Mesenchymal stem cell (in vitro differentiated cells and primary cell): ENCODE data around the gene FAM187B.
A peak's percentile ranks its signal among the peaks of the same experiment; 100 is the strongest.

Experiments used
- DNase-seq: peaks from one replicate; pipeline ENCODE4 v3.0.0-alpha.2; 2013
- H2AFZ ChIP-seq: one replicate; pipeline ENCODE4 v1.6.1; 2013; ENCODE audit warnings: low read depth, mild to moderate bottlenecking, control low read depth, inconsistent platforms, low read length, moderate library complexity
- H2AK5ac ChIP-seq: 2 replicates; pipeline ENCODE4 v1.6.1; 2013; ENCODE audit warnings: low read length, moderate library complexity, mild to moderate bottlenecking, inconsistent platforms; ENCODE audit not compliant: severe bottlenecking
- H2BK120ac ChIP-seq: one replicate; pipeline ENCODE4 v1.6.1; 2013; ENCODE audit warnings: low read depth, mild to moderate bottlenecking, inconsistent platforms, low read length, moderate library complexity
- H2BK12ac ChIP-seq, 2 experiments: one replicate each; pipeline ENCODE4 v1.6.1; 2013; ENCODE audit warnings: inconsistent platforms in 2 of 2, low read length in 2 of 2, mild to moderate bottlenecking in 2 of 2, moderate library complexity in 2 of 2, control low read depth in 1 of 2
- H2BK15ac ChIP-seq: one replicate; pipeline ENCODE4 v1.6.1; 2013; ENCODE audit warnings: mild to moderate bottlenecking, low read depth, inconsistent platforms; ENCODE audit not compliant: poor library complexity, severe bottlenecking
- H2BK5ac ChIP-seq: 2 replicates; pipeline ENCODE4 v1.6.1; 2013; ENCODE audit warnings: low read depth, mild to moderate bottlenecking, low read length, control low read depth, inconsistent platforms; ENCODE audit not compliant: poor library complexity, severe bottlenecking
- H3K14ac ChIP-seq, 2 experiments: one replicate each; pipeline ENCODE4 v1.6.1; 2013; ENCODE audit warnings: inconsistent platforms in 2 of 2, low read length in 2 of 2, control low read depth in 1 of 2, mild to moderate bottlenecking in 1 of 2, moderate library complexity in 1 of 2
- H3K18ac ChIP-seq, 2 experiments: one replicate each; pipeline ENCODE4 v1.6.1; 2013; ENCODE audit warnings: inconsistent platforms in 2 of 2, low read length in 2 of 2, control low read depth in 1 of 2, low read depth in 1 of 2, mild to moderate bottlenecking in 1 of 2
- H3K23ac ChIP-seq, 2 experiments: one replicate each; pipeline ENCODE4 v1.6.1; 2013; ENCODE audit warnings: inconsistent platforms in 2 of 2, low read length in 2 of 2, mild to moderate bottlenecking in 2 of 2, moderate library complexity in 2 of 2, control low read depth in 1 of 2
- H3K27ac ChIP-seq: 2 replicates; pipeline ENCODE4 v1.5.1; 2013; ENCODE audit warnings: mild to moderate bottlenecking, moderate library complexity, low read length, control low read depth, inconsistent platforms; ENCODE audit not compliant: poor library complexity, severe bottlenecking
- H3K27me3 ChIP-seq, 2 experiments: 2 replicates each; pipeline versions ENCODE4 v1.6.1 to v1.7.0; 2013; ENCODE audit warnings: low read length in 2 of 2, mild to moderate bottlenecking in 2 of 2, moderate library complexity in 2 of 2, control low read depth in 1 of 2, inconsistent platforms in 1 of 2; ENCODE audit not compliant: control insufficient read depth in 1 of 2, insufficient read depth in 1 of 2
- H3K36me3 ChIP-seq, 2 experiments: 2 replicates each; pipeline versions ENCODE4 v1.6.1 to v1.7.0; 2013; ENCODE audit warnings: low read length in 2 of 2, control low read depth in 1 of 2, inconsistent platforms in 1 of 2, low read depth in 1 of 2, mild to moderate bottlenecking in 1 of 2; ENCODE audit not compliant: insufficient read depth in 2 of 2, control insufficient read depth in 1 of 2
- H3K4ac ChIP-seq, 2 experiments: one replicate each; pipeline ENCODE4 v1.6.1; 2013; ENCODE audit warnings: inconsistent platforms in 2 of 2, low read length in 2 of 2, mild to moderate bottlenecking in 2 of 2, moderate library complexity in 2 of 2, control low read depth in 1 of 2, low read depth in 1 of 2
- H3K4me1 ChIP-seq: 2 replicates; pipeline ENCODE4 v1.6.1; 2013; ENCODE audit warnings: low read depth, low read length, control low read depth; ENCODE audit not compliant: control insufficient read depth, insufficient read depth
- H3K4me2 ChIP-seq: 2 replicates; pipeline ENCODE4 v1.6.1; 2013; ENCODE audit warnings: low read length, mild to moderate bottlenecking, inconsistent platforms; ENCODE audit not compliant: poor library complexity, severe bottlenecking
- H3K4me3 ChIP-seq, 2 experiments: 2 replicates each; pipeline versions ENCODE4 v1.5.1 to v1.7.0; 2013; ENCODE audit warnings: low read length in 2 of 2, mild to moderate bottlenecking in 2 of 2, control low read depth in 1 of 2, low read depth in 1 of 2; ENCODE audit not compliant: insufficient read depth in 1 of 2
- H3K79me1 ChIP-seq: replicated peaks from 2 replicates; pipeline ENCODE4 v1.6.1; 2013; ENCODE audit warnings: mild to moderate bottlenecking, control low read depth, low read length, inconsistent platforms; ENCODE audit not compliant: poor library complexity, severe bottlenecking
- H3K9ac ChIP-seq: 2 replicates; pipeline ENCODE4 v1.7.0; 2013; ENCODE audit warnings: mild to moderate bottlenecking, low read length, moderate library complexity
- H3K9me3 ChIP-seq: 2 replicates; pipeline ENCODE4 v1.7.0; 2013; ENCODE audit warnings: mild to moderate bottlenecking, low read length; ENCODE audit not compliant: control insufficient read depth
- H4K8ac ChIP-seq: one replicate; pipeline ENCODE4 v1.6.1; 2013; ENCODE audit warnings: inconsistent platforms, mild to moderate bottlenecking, low read length, moderate library complexity
- H4K91ac ChIP-seq: one replicate; pipeline ENCODE4 v1.6.1; 2013; ENCODE audit warnings: mild to moderate bottlenecking, low read length, inconsistent platforms
- WGBS: methylation state at CpG from one replicate; pipeline ENCODE4 v1.1.7; 2013; ENCODE audit warnings: mixed read lengths; 5-methylcytosine and 5-hydroxymethylcytosine counted together

FAM187B gene

DNA sequence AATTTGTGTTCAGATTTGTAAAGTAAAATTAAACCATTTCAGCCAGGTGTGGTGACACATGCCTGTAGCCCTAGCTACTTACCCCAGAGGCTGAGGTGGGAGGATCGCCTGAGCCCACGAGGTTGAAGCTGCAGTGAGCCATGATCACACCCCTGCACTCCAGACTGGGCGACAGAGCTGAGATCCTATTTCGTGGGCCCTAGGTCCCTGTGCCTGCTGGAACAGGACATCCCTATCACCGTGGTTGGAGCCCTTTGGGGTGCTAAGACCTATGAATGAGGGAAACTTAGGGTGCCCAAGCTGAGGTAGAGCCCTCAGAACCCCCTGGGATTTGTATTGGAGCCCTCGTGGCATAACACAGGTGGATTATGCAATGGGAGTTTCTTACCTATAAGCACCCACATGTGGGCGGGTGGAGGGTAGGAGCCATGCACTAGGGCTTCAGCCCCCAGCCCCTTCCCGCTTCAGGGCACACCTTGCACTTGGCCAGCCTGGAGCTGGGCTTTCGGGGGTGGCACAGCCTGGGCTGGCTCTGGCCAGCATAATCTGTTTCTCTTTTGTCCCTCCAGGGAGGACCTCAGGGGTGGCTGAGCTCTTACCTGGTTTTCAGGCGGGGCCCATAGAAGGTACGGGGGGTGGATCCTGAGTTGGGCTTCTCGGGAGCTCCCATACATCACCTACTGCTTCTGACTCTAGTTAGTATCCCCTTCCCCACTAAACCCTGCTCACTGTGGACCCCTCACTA is 33.0 kb upstream of the FAM187B start:
- WGBS = 85% methylated on average over 12 of the region's 12 CpGs
- no peak overlapping the region for H2BK15ac ChIP-seq
- no peak overlapping the region for H3K27ac ChIP-seq
- no peak overlapping the region for H2AFZ ChIP-seq
- no peak for DNase-seq
- H3K4me1 ChIP-seq = peaks cover 9% of the 10 kb centered on the region
- no peak overlapping the region for H3K9ac ChIP-seq
- H3K18ac ChIP-seq = no peak overlapping the region
- no peak overlapping the region for H2AK5ac ChIP-seq
- H3K9me3 ChIP-seq = no peaks in the 10 kb centered on the region
- no peak overlapping the region for H4K8ac ChIP-seq
- H3K4ac ChIP-seq = no peak overlapping the region
- no peak overlapping the region for H2BK5ac ChIP-seq
- no peak overlapping the region for H2BK12ac ChIP-seq
- H3K36me3 ChIP-seq = peaks cover 6 to 11% of the 10 kb centered on the region in 2 experiments
- H3K4me2 ChIP-seq = no peak overlapping the region
- no peak overlapping the region for H4K91ac ChIP-seq
- H3K4me3 ChIP-seq = no peak overlapping the region
- H3K14ac ChIP-seq = no peak overlapping the region
- no peak overlapping the region for H2BK120ac ChIP-seq
- H3K79me1 ChIP-seq = peaks cover under 1% of the 10 kb centered on the region
- no peak overlapping the region for H3K23ac ChIP-seq
- peaks cover 16 to 42% of the 10 kb centered on the region in 2 experiments for H3K27me3 ChIP-seq

DNA sequence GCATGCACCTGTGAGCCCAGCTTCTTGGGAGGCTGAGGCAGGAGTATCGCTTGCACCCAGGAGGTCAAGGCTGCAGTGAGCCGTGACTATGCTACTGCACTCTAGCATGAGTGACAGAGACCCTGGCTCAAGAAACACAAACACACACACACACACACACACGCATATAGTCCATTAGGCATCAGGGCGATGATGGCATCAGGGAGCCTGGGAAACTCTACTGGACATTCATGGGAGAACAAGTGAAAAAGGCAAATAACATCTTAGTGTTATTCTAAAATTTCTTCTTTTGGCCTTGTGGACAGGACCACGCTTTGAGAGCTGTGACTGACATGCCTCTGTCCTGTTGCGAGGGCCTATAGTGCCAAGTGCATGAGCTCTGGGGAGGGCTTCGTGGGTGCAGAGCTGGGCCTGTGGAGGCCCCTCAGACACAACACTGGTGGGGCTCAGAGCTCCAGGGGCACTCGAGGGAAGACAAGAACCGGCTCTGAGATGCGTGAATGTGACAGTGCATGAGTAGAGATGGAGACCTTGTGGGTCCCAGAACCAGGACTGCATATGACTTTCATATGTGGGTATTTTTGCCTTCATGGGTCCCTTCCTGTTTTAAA is 32.3 kb upstream of the FAM187B start:
- WGBS = 88% methylated on average over 9 of the region's 10 CpGs
- H3K18ac ChIP-seq = no peak overlapping the region
- no peak overlapping the region for H2BK120ac ChIP-seq
- no peak overlapping the region for H2AFZ ChIP-seq
- no peak overlapping the region for H3K27ac ChIP-seq
- no peak overlapping the region for H3K4ac ChIP-seq
- H3K36me3 ChIP-seq = peaks cover 0 to 6% of the 10 kb centered on the region in 2 experiments
- H2AK5ac ChIP-seq = no peak overlapping the region
- H3K4me2 ChIP-seq = no peak overlapping the region
- no peak overlapping the region for H3K4me3 ChIP-seq
- H3K14ac ChIP-seq = no peak overlapping the region
- H4K8ac ChIP-seq = no peak overlapping the region
- no peak overlapping the region for H2BK5ac ChIP-seq
- no peak overlapping the region for H4K91ac ChIP-seq
- no peak overlapping the region for H2BK15ac ChIP-seq
- H3K4me1 ChIP-seq = peaks cover 6% of the 10 kb centered on the region
- no peak overlapping the region for H3K23ac ChIP-seq
- no peak overlapping the region for H2BK12ac ChIP-seq
- no peaks in the 10 kb centered on the region for H3K79me1 ChIP-seq
- peaks cover 16 to 46% of the 10 kb centered on the region in 2 experiments for H3K27me3 ChIP-seq
- H3K9ac ChIP-seq = no peak overlapping the region
- no peak for DNase-seq
- H3K9me3 ChIP-seq = no peaks in the 10 kb centered on the region

- WGBS = 81% methylated on average over 9 of the region's 9 CpGs
These were observed 28.5 kb upstream of the FAM187B start for GRCh38 chr19:35257113-35257461.

DNA sequence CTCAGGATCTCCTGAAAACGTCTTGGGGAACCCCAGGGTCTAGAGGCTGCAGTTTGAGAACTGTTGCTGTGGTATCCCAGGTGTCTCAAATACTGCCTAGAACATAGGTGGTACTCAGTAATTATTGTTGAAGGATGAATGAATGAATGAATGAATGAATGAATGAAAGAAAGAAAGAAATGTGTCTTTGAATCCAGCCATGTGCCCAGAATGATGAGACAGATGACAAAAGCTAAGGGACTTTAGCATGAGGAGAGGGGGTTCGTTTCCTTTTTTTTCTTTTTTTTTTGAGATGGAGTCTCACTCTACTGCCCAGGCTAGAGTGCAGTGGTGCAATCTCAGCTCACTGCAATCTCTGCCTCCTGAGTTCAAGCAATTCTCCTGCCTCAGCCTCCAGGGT is 28.0 kb upstream of the FAM187B start:
- 45% methylated on average over 2 of the region's 2 CpGs for WGBS
- Histone ChIP-seq H3K23ac (no peak overlapping the region), H4K91ac (no peak overlapping the region), H3K79me1 (no peaks in the 10 kb centered on the region), H3K4me2 (no peak overlapping the region), H3K4me1 (peaks cover 2% of the 10 kb centered on the region), H4K8ac (no peak overlapping the region), H3K14ac (no peak overlapping the region), H2BK15ac (no peak overlapping the region), H3K18ac (no peak overlapping the region), H3K9ac (no peak overlapping the region), H3K4me3 (no peak overlapping the region), H3K9me3 (no peaks in the 10 kb centered on the region), H2AK5ac (no peak overlapping the region), H2BK5ac (no peak overlapping the region), H3K27me3 (peaks cover 9 to 42% of the 10 kb centered on the region in 2 experiments), H3K36me3 (no peaks in the 10 kb centered on the region), H2BK120ac (no peak overlapping the region), H3K27ac (no peak overlapping the region), H2AFZ (no peak overlapping the region), H3K4ac (no peak overlapping the region), H2BK12ac (no peak overlapping the region)
- DNase-seq = no peak

More at GRCh38 chr19:35257113-35257461, 28.5 kb upstream of the FAM187B start:
- Histone ChIP-seq H3K9ac (no peak overlapping the region), H2AFZ (no peak overlapping the region), H3K23ac (no peak overlapping the region), H2BK15ac (no peak overlapping the region), H3K4me1 (peaks cover 2% of the 10 kb centered on the region), H2BK120ac (no peak overlapping the region), H3K4me2 (no peak overlapping the region), H3K27ac (no peak overlapping the region), H3K18ac (no peak overlapping the region), H4K91ac (no peak overlapping the region), H2BK5ac (no peak overlapping the region), H4K8ac (peak overlapping the region; percentile 0), H3K4ac (no peak overlapping the region), H3K27me3 (peaks cover 12 to 46% of the 10 kb centered on the region in 2 experiments), H3K4me3 (no peak overlapping the region), H3K36me3 (no peaks in the 10 kb centered on the region), H3K14ac (no peak overlapping the region), H2AK5ac (no peak overlapping the region), H3K9me3 (no peaks in the 10 kb centered on the region), H2BK12ac (no peak overlapping the region), H3K79me1 (no peaks in the 10 kb centered on the region)
- DNase-seq = no peak
